Gastrocnemius medialis (tissue), 4 donors: ENCODE data around the gene RALGAPA2.

Experiments
- CTCF ChIP-seq, 5 experiments: fragments of 450-650 bp in 3 of 5; fragments of 200-600 bp in 2 of 5; sonication (generic) in 2 of 5; IDR thresholded peaks in 4 of 5; conservative IDR thresholded peaks in 1 of 5; 1 replicate in 4 of 5; 2 replicates in 1 of 5; pipeline ENCODE4 v1.5.1; 2016 to 2019; ENCODE audit warnings: antibody characterized with exemption in 5 of 5, mild to moderate bottlenecking in 3 of 5, moderate library complexity in 3 of 5
- POLR2A ChIP-seq, 2 donors: fragments of 450-650 bp; IDR thresholded peaks; one replicate each; pipeline ENCODE4 v1.6.1; 2017; ENCODE audit warnings: antibody characterized with exemption in 2 of 2, mild to moderate bottlenecking in 2 of 2, moderate library complexity in 2 of 2

- TF ChIP-seq CTCF (IDR thresholded peaks at IDR 0.05 in 4 of 5, conservative IDR thresholded peaks at IDR 0.05 in 1 of 5) (no peak), POLR2A (IDR thresholded peaks at IDR 0.05) (no peak)
These were observed 104.4 kb downstream of the RALGAPA2 start for GRCh38 chr20:20608041-20608440.
